GM19240 (cell line): ENCODE measurements around the gene EVL.

ENCODE experiments used
- DNase-seq: peaks from one replicate; pipeline ENCODE4 v3.0.0; 2011; ENCODE audit warnings: low spot score; ENCODE audit not compliant: insufficient read length

Gene EVL

GRCh38 chr14:100127853-100128455 is 62.7 kb downstream of the EVL start:
- no peak for DNase-seq

GRCh38 chr14:100128688-100129087 is 63.5 kb downstream of the EVL start:
- DNase-seq = no peak

- no peak for DNase-seq
These were observed 64.0 kb downstream of the EVL start for GRCh38 chr14:100129161-100129589.

- DNase-seq = no peak
These were observed 65.3 kb downstream of the EVL start for GRCh38 chr14:100130521-100130920.

GRCh38 chr14:100131181-100131580 is 66.0 kb downstream of the EVL start:
- DNase-seq = no peak

GRCh38 chr14:100132161-100132902 is 67.1 kb downstream of the EVL start:
- no peak for DNase-seq

- DNase-seq = no peak
These were observed 67.8 kb downstream of the EVL start for GRCh38 chr14:100132903-100133510.

GRCh38 chr14:100134586-100134985 is 69.4 kb downstream of the EVL start:
- DNase-seq = no peak

- DNase-seq = no peak
These were observed 69.9 kb downstream of the EVL start for GRCh38 chr14:100135073-100135472.

GRCh38 chr14:100135784-100136183 is 70.6 kb downstream of the EVL start:
- no peak for DNase-seq

GRCh38 chr14:100137173-100137572 is 72.0 kb downstream of the EVL start:
- DNase-seq = no peak

GRCh38 chr14:100138082-100138787 is 73.0 kb downstream of the EVL start:
- DNase-seq = no peak

GRCh38 chr14:100138955-100139354 is 73.7 kb downstream of the EVL start:
- no peak for DNase-seq

- no peak for DNase-seq
These were observed 75.3 kb downstream of the EVL start for GRCh38 chr14:100140452-100141078.

- DNase-seq = no peak
These were observed 75.9 kb downstream of the EVL start for GRCh38 chr14:100141098-100141497.

- DNase-seq = no peak
These were observed 77.1 kb downstream of the EVL start for GRCh38 chr14:100142073-100143040.

- DNase-seq = no peak
These were observed 78.3 kb downstream of the EVL start for GRCh38 chr14:100143523-100143922.

- DNase-seq = no peak
These were observed 78.7 kb downstream of the EVL start for GRCh38 chr14:100143934-100144333.

GRCh38 chr14:100144645-100144995 is 79.4 kb downstream of the EVL start:
- DNase-seq = no peak

GRCh38 chr14:100144996-100145646 is 79.9 kb downstream of the EVL start:
- DNase-seq = no peak
